Skeletal muscle satellite cell (primary cell): Measurements from ENCODE around the gene F2RL1.
"Not testable (repeated sequence)": the region's sequence is repeated elsewhere in the genome, so short reads cannot be mapped to it uniquely, and the experiment has no call there.

Experiments used
- H3K27me3 ChIP-seq: 2 replicates; pipeline ENCODE4 v1.7.0; 2013; ENCODE audit warnings: low read length; ENCODE audit not compliant: control insufficient read depth, insufficient read depth
- H3K36me3 ChIP-seq: 2 replicates; pipeline ENCODE4 v1.7.0; 2013; ENCODE audit warnings: mild to moderate bottlenecking, control low read depth, low read length; ENCODE audit not compliant: insufficient read depth
- H3K4me1 ChIP-seq: 2 replicates; pipeline ENCODE4 v1.7.0; 2013; ENCODE audit warnings: low read length; ENCODE audit not compliant: control insufficient read depth, insufficient read depth
- H3K4me2 ChIP-seq: 2 replicates; pipeline ENCODE4 v1.7.0; 2013; ENCODE audit warnings: mild to moderate bottlenecking, low read length
- H3K4me3 ChIP-seq: 2 replicates; pipeline ENCODE4 v1.7.0; 2013; ENCODE audit warnings: low read length
- H3K9ac ChIP-seq: 2 replicates; pipeline ENCODE4 v1.7.0; 2013; ENCODE audit warnings: mild to moderate bottlenecking, low read depth, low read length, moderate library complexity
- H3K9me3 ChIP-seq: replicated peaks from 2 replicates; pipeline ENCODE4 v1.7.0; 2013; ENCODE audit warnings: mild to moderate bottlenecking, control low read depth, low read length

F2RL1 gene

DNA sequence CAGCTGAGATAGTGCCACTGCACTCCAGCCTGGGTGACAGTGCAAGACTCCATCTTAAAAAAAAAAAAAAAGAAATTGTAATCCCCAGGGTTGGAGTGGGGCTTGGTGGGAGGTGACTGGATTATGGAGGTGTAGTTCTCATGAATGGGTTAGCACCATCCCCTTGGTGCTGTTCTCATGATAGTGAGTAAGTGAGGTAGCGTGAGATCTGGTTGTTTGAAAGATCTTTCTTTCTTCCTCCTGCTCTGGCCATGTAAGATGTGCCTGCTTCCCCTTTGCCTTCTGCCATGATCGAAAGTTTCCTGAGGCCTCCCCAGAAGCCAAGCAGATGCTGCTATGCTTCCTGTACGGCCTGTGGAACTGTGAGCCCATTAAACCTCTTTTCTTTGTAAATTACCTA, 34.9 kb downstream of the F2RL1 start:
- not testable (repeated sequence) for H3K9ac ChIP-seq, H3K36me3 ChIP-seq, H3K27me3 ChIP-seq, H3K4me1 ChIP-seq, H3K9me3 ChIP-seq, H3K4me2 ChIP-seq, H3K4me3 ChIP-seq

DNA sequence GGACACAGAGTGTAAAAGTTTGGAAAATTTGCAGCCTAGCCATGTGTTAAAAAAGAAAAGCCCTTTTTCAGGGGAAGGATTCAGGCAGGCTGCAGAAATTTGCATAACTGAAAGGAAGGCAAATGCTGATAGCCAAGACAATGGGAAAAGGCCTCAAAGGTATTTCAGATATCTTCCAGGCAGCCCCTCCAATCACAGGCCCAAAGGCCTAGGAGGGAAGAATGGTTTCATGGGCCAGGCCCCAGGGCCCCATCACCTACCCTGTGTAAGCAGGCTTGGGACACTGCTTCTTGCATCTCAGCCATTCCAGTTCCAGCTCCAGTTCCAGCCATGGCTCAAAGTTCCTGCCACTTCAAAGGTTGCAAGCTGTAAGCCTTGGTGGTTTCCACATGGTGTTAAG, 35.8 kb downstream of the F2RL1 start:
- Histone ChIP-seq H3K36me3 (no peaks in the 10 kb centered on the region), H3K4me3 (no peak overlapping the region), H3K4me1 (no peaks in the 10 kb centered on the region), H3K4me2 (no peak overlapping the region), H3K9me3 (no peaks in the 10 kb centered on the region), H3K27me3 (no peaks in the 10 kb centered on the region), H3K9ac (no peak overlapping the region)

DNA sequence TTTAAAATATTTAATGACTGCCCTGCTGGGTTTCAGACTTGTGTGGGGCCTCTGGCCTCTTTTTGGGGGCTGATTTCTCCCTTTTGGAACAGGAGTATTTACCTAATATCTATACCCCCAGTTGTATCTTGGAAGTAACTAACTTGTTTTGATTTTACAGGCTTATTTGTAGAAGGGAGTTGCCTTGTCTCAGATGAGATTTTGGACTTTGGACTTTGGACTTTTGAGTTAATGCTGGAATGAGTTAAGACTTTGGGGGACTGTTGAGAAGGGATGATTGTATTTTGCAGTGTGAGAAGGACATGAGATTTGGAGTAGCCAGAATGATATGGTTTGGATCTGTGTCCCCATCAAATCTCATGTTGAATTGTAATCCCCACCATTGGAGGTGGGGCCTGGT, 36.7 kb downstream of the F2RL1 start:
- H3K4me3 ChIP-seq, H3K36me3 ChIP-seq, H3K4me1 ChIP-seq, H3K4me2 ChIP-seq, H3K9ac ChIP-seq, H3K27me3 ChIP-seq, H3K9me3 ChIP-seq: not testable (repeated sequence)

DNA sequence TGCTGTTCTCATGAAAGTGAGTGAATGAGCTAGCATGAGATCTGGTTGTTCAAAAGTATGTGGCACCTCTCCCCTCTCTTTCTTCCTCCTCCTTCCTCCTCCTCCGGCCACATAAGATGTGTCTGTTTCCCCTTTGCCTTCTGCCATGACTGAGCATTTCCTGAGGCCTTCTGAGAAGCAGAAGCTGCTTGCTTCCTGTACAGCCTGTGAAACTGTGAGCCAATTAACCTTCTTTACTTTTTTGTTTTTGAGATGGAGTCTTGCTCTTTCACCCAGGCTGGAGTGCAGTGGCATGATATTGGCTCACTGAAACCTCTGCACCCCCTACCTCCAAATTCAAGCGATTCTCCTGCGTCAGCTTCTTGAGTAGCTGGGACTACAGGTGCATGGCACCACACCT, 37.1 kb downstream of the F2RL1 start:
- Histone ChIP-seq H3K4me3 (no peak overlapping the region), H3K4me1 (no peaks in the 10 kb centered on the region), H3K9ac (no peak overlapping the region)

DNA sequence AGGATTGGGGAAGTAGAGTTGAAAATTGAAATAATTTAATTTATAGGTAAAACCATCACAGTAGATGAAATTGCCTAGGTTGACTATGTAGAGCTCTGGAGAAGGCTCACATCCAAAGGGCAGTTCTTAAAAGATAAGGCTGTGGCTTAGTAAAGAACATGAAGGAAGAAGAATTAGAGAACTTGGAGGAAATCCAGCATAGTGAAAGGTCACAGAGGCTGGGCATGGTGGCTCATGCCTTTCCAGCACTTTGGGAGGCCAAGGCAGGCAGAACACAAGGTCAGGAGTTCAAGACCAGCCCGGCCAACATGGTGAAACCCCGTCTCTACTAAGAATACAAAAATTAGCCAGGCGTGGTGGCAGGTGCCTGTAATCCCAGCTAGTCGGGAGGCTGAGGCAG, 38.0 kb downstream of the F2RL1 start:
- not testable (repeated sequence) for H3K9me3 ChIP-seq, H3K4me1 ChIP-seq, H3K36me3 ChIP-seq, H3K4me3 ChIP-seq, H3K27me3 ChIP-seq, H3K4me2 ChIP-seq, H3K9ac ChIP-seq

More for the DNA sequence above, 37.1 kb downstream of the F2RL1 start:
- H3K4me2 ChIP-seq, result no peak overlapping the region
- H3K36me3 ChIP-seq, result no peaks in the 10 kb centered on the region
- no peaks in the 10 kb centered on the region for H3K27me3 ChIP-seq
- no peaks in the 10 kb centered on the region for H3K9me3 ChIP-seq

DNA sequence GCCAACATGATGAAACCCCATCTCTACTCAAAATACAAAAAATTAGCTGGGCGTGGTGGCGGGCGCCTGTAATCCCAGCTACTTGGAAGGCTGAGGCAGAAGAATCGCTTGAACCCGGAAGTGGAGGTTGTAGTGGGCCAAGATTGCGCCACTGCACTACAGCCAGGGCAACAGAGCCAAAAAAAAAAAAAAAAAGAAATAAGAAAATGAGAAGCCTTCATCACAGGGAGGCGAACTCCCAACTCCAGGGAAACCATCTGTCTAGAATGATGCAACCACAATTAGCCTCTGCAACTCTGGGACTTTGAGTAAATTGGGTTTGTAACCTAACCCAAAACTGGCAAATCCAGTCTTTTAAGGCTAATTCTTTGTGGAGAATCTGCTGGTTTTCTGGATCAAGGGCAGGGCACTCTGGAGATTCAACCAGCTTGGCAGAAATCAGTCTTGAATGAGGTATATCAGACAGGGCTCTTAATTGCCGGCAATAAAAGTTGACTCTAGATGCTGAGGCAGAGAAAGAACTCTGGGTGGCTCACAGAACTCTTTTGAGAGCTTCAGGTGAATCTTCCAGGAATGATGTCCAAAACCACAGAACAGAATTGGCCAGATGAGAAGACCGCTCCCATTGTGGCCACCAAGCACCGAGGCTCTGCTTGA, 40.9 kb downstream of the F2RL1 start:
- Histone ChIP-seq H3K27me3 (no peaks in the 10 kb centered on the region), H3K4me2 (no peak overlapping the region), H3K4me3 (no peak overlapping the region), H3K9me3 (no peaks in the 10 kb centered on the region), H3K36me3 (no peaks in the 10 kb centered on the region), H3K9ac (no peak overlapping the region), H3K4me1 (peaks cover 3% of the 10 kb centered on the region)

DNA sequence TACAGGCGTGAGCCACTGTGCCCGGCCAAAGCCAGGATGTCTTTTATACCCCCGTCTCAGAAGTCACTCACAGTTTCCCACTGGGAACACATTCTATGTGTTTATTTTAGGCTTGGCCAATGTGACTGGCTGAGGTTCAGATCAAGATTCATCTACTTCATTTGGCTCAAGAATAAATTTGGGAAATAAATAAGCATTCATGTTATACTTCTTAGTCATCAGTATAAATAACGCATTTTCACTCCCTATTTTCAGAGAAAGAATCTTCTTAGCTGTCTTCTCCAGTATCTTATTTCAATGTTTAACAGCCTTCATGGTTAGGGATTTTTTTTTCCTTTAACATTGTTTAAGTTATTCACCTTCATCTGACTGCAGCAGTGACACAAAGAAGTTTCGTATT, 42.8 kb downstream of the F2RL1 start:
- no peak overlapping the region for H3K4me3 ChIP-seq

DNA sequence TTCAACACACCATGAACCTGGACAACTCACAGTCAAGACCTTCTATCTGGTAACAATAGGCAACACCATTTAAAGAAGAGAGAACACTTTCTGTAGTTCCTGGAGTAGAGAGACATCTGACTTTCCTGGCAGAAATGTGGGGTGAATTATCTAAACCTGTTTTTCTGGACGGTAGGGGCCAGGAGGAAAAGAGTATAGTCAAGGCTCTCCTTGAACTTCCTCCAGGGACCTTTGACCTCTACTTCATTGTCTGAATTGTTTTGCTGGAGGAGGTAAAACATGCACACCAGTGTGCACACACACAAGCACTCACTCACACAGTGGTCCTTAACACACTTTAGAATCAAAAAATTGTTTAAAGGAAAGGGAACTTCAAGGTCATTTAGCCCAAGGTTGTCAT, 44.2 kb downstream of the F2RL1 start:
- Histone ChIP-seq H3K36me3 (no peaks in the 10 kb centered on the region), H3K9me3 (no peaks in the 10 kb centered on the region), H3K27me3 (no peaks in the 10 kb centered on the region), H3K4me1 (peaks cover 3% of the 10 kb centered on the region), H3K4me2 (no peak overlapping the region), H3K4me3 (no peak overlapping the region), H3K9ac (no peak overlapping the region)

More for the DNA sequence above, 42.8 kb downstream of the F2RL1 start:
- Histone ChIP-seq H3K9ac (no peak overlapping the region), H3K36me3 (no peaks in the 10 kb centered on the region), H3K27me3 (no peaks in the 10 kb centered on the region), H3K9me3 (no peaks in the 10 kb centered on the region), H3K4me2 (no peak overlapping the region), H3K4me1 (peaks cover 3% of the 10 kb centered on the region)

DNA sequence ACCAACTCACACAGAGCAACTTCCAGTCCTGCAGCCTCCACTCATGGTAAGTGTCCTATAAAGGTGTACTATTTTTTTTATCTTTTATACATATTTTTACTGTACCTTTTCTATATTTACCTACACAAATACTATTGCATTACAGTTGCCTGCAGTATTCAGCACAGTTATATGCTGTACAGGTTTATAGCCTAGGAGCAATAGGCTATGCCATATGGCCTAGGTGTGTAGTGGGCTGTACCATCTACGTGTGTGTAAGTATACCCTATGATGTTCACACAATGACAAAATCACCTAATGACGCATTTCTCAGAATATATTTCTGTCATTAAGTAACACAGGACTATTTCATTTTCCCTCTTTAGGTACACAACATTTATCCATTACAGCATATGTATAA, 47.7 kb downstream of the F2RL1 start:
- Histone ChIP-seq H3K9ac (no peak overlapping the region), H3K27me3 (no peaks in the 10 kb centered on the region), H3K4me3 (no peak overlapping the region), H3K4me1 (peaks cover 3% of the 10 kb centered on the region), H3K9me3 (no peaks in the 10 kb centered on the region), H3K4me2 (no peak overlapping the region), H3K36me3 (no peaks in the 10 kb centered on the region)

DNA sequence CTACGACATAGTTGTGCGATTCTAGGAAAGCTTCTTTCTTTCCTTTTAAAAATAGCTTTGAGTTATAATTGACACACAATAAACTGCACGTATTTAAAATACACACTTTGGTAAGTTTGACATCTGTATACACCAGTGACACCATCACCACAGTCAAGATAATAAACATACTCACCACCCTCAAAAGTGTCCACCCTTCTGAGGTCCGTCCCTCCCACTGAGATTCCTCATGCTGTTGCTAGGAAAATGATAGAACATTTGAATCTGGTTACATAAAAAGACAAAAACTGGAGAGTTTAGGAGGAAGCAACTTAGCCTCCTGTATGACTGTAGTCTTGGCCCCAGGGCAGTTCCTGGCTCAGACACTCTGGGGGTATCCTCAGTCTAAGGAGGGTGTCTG, 48.2 kb downstream of the F2RL1 start:
- Histone ChIP-seq H3K4me1 (no peaks in the 10 kb centered on the region), H3K4me2 (no peak overlapping the region), H3K9me3 (no peaks in the 10 kb centered on the region), H3K36me3 (no peaks in the 10 kb centered on the region), H3K9ac (no peak overlapping the region), H3K27me3 (no peaks in the 10 kb centered on the region), H3K4me3 (no peak overlapping the region)

DNA sequence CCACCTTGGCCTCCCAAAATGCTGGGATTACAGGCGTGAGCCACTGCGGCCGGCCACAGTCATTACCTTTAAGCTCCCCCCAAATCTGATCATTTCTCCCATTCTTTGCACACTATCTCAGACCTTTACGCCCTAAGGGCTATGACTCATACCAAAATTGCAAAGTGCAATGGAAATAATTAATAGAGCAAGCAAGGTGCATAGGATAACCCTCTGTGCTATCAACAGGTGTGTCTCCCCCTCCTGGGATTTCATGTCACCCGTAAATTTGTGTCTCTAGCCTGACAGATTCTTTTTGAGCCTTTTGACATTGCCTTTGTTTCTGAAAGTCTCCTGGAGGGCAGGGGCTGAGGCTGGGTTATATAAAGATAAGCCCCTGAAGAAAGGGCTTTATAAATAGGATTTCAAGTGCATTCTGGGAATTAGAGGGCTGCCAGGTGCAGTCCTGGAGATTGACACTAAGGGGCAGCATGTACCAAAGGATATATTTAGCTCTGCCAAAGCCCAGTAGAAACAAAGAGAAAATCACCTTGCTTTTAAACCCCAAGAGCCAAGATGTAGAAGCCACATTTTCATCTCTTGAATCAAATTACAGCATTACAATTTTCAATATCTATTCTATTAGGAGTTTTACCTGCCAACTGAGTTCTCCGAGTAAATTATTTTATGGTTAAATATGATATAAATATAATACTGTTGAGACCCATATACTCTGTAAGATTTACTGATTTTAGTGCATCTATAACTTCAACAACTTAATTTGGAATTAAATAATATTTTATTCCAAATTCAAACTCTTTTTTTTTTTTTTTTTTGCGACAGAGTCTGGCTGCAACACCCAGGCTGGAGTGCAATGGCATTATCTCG, 49.2 kb downstream of the F2RL1 start:
- H3K9ac ChIP-seq, result no peak overlapping the region
- H3K36me3 ChIP-seq, result no peaks in the 10 kb centered on the region
- no peaks in the 10 kb centered on the region for H3K4me1 ChIP-seq
- no peaks in the 10 kb centered on the region for H3K9me3 ChIP-seq
- no peaks in the 10 kb centered on the region for H3K27me3 ChIP-seq
- no peak overlapping the region for H3K4me2 ChIP-seq
- no peak overlapping the region for H3K4me3 ChIP-seq

DNA sequence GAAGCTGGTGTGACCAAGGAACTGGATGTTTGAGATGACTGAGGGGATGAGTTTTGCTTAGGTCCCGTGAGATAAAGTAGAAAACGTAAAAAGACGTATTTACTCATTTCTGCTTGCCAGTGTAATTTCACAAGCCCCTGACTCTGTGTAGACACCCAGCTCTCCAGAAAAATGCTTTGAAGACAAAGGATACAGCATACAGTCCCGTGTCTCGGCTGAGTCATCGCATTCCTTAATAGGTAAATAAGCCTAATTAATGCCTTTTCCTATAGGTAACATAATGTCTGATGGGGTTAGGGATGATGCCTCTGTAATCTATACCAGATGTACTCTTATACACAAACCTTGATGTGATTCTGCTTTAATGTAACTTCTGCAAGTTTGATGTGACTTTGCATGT, 51.2 kb downstream of the F2RL1 start:
- no peak overlapping the region for H3K4me2 ChIP-seq
- no peaks in the 10 kb centered on the region for H3K4me1 ChIP-seq
- no peaks in the 10 kb centered on the region for H3K36me3 ChIP-seq
- H3K27me3 ChIP-seq, result no peaks in the 10 kb centered on the region
- no peaks in the 10 kb centered on the region for H3K9me3 ChIP-seq
- no peak overlapping the region for H3K4me3 ChIP-seq
- no peak overlapping the region for H3K9ac ChIP-seq
